Measurements from ENCODE around the gene B3GALT4.

The B3GALT4 gene

DNA sequence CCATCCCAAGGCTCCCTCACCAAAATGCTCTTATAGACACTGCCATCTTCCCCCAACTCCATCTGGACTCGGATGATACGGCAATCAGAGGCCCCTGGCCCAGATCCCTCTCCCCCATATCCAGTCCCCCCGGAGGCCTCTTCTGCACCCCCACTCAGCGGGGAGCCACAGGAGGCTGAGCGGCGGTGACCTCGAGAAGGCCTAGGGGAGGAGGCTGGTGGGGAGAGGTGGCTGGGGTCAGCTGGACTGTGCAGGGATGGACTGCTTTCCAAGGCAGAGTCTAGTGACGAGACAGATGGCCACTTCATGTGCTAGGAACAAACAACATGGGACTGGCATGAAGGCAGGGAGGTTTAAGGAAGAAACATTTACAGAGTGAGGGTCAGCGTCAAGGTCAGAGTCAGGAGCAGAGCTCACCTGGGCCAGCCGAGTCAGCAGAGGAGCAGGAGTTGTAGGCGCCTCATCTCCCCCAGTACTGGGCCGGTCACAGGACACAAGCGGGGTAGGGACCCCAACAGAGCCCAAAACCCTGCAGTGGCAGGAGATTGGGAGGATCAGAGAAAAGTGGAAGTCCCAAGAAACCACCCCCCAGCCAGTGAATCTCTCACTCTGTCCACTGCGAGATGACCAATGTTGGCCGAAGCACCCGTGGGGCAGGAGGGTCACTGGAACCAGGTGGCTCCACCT lies 16.2 kb downstream of the B3GALT4 start:
- no peak for DNase-seq

DNA sequence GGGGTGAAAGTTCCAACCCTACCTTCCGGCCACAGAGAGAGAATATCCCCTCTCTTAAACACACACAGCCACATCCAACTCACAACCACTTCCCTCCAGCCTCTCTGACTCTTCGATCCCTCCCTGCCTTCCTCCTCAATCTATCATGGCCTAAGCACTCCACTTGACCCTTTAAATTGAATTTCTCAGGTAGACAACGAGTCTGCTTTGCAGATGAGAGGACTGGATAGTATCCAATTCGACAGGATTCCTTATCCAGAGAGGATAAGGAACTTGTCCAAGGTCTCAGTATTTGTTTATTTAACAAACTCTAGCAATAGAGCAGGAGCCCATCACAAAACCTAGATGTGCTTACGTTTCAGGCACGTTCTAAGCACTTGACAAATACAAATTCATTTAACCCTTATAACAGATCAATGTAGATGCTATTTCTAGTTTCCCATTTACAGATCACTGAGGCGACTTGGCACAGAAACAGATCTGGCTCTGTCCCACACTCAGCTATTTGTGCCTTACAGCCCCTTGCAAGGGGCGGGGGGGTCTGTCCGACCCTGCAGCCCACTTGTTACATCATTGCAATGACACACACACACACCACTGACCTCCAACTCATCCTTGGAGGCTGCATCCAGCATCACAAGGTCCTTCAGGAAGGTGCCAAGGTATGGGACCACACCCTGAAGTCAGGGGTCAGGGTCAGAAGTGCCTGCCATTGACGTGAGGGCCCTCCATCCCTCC lies 17.3 kb downstream of the B3GALT4 start:
- no peak for DNase-seq

DNA sequence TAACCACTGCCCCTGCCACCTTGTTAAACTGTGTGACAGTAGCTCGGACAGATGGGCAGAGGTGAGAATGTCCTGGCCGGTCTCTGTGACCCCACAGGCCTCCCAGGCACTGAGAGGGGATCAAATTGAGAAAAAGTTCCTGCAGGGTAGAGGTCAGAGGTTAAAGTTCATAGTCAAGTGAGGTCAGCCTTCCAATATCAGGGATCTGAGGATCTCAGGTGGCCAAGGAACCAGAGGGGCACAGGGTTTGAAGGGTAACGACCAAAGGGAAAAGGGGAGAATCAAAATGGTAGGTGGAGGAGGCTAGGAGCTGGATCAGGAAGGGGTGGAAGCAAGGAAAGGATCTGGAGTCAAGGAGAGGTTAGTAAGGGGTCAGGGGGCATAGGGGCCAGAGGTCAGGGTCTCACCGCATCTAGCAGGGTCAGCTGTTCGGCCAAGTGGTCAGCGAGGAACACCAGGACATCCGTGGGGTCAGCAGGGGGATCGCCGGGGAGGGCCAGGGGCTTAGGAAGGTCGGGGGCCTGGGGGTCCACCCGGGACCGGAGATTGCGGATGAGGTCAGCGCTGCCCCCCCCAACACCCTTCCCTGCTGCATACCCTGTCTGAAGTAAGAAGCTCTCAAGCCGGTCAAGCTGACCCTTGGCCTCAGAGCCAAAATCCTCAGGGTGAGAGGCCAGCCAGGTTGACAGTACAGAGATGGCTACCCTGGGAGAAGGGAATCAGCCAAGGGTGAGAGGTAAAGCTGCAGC lies 18.9 kb downstream of the B3GALT4 start:
- no peak for DNase-seq

DNA sequence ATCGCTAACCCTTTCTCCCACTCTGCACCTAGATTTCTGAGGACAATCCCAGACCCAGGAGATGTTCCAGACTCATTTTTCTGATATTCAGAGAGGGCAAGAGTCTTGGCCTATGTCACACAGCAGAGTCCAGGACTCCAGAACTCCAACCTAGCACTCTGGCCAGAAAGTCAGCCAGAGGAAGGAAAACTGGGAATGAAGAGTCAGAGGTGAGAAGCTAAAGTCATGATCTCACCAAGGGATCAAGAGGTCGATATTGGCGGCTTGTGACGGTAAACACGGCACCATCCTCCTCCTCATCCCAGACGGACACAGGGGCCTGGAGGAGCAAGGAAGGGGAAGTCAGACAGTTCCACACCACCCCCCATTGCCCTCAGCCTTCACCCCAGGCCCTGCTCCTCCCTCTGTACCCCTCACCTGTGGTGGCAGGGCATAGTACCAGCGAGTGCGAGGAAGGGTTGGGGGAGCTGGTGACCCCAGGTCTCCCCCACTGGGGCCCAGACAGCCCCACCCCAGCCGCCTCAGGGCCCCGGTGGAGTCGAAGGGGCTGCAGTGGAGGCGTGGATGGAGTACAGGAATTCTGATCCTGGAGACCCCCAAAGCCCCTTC lies 20.0 kb downstream of the B3GALT4 start:
- no peak for DNase-seq

DNA sequence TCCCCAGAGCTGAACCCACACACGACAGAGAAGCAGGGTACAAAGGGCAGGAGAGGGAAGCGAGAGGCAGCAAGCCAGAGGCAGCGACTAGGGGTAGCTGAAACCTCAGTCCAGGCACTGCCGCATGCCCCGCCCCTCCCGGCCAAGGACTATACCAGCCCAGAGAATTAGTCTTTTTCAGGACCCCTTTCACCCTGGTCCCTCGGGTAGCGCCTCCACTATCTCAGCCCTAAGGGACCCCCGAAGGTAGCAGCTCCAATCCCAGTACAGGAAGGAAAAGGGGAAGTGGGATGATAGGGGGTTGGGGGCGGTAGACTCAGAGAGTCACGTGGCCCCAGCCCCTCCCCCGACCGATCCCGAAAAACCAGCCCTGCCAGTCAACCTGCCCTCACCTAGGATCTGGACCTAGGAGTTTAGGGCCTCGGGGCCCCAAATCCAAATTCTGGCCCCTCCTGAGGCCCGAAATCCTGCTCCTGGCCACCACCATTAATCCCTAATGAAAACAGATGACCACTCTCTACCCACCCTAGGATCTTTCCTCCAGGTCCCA lies 20.6 kb downstream of the B3GALT4 start:
- DNase-seq: no peak

DNA sequence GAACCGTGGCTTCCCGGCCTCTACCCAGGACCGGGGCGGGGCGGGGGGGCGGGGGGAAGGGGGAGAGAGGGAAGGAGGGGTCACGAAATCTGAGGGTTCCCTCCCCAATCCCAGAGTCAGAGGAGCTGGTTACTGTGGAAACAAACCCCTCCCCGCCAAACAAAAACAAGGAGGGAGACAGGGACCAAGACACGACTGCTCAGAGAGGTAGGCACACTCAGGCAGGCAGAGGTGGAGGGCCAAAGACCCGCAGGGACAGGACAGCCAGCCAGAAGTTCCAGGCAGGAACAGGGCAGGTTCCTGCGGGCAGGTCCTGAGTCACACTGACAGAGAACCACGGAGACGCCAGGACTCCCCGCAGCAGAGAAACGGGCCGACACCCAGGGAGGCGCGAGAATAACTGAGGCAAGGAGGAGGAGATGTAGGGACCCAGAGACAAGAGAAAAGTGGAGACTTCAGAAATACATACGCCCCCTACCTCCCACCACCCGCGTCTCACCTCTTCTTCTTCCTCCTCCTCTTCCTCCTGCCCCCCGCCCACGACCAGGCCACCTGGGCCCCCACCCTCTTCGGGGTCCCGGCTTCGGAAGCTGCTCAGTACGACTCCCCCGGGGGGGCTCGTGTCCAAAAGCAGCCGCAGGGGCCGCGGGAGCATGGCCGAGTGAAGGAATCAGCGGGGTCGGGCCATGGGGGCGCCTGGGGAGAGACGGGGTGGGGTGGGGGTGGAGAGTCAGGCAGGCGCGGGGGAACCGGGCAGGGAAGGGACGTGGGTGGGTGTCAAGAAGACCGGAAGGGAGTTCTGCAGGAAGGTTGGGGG lies 21.2 kb downstream of the B3GALT4 start:
- DNase-seq: peak; percentile 68

DNA sequence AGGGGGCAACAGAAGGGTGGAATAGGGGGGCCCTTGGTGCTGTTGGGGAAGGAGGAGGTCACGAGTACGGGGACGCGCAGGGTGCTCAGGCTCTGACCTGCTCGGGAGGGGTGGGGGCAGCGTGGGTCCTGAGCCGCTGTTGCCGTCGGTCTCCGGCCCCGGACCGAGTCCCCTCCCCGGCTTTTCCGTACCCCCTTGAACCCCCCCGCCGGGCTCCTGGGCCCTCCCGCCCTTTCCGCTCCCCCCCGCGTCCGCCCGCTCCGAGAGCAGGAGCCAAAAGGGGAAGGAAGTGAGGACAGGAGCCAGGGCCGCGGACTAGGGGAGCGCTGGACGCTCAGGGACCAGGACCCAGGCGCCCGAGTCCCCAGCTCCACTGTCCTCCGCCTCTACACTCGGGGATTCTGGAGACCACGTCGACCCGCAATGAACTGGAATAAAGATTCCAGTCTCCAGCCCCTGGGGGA lies 21.9 kb downstream of the B3GALT4 start, which contains the start of gene RGL2:
Gene RGL2 (minus strand): TSS at position 170 of the 464 bp plus-strand sequence. CDS start 332 bp downstream, outside the sequence.
- peak; percentile 60 for DNase-seq

DNA sequence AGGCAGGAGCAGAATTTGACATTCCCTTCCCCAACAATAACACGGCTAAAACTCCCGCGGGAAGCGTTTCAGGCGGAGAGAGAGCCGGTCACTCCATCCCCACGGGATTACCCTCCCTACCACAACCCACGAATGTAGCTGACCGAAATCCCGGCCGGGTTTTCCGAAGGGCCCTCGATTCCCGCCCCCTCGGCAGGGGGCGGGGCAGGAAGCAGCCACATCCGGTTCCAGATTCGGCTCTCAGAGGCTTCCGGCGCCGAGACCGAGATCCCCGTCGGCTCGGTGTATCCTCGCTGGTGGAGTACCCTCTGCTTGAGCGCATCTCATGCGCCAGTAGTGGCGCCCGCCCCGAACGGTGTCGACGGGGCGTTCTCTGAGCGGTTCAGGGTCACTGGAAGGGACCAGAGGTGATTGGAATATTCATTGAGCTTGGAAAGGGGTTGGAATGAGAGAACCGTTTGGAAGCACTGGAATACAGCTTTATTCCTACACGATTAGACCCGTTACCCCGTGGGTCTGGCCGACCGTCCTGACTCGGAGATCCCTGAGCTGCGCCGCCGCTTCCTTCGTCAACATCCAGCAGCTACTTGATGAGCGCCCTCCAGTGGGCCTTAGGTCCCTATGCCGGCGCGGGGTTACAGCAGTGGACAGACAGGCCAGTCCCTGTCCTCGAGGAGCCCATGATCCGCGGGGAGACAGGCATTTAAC lies 22.5 kb downstream of the B3GALT4 start:
- DNase-seq: peak; percentile 94

DNA sequence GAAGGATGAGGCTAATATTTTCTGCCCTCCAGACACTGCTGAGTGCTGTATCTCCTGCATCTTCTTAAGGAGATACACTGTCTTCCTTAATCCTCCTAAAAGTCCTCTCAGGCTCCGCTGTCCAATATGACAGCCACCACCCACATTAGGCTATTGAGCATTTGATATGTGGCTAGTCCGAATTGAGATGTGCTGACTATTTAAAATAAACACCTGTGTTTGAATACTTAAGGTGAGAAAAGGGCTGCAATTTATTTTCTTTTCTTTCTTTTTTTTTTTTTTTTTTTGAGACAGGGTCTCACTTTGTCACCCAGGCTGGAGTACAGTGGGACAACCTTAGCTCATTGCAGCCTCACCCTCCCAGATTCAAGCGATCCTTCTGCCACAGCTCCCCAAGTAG lies 25.0 kb downstream of the B3GALT4 start:
- no peak for DNase-seq

DNA sequence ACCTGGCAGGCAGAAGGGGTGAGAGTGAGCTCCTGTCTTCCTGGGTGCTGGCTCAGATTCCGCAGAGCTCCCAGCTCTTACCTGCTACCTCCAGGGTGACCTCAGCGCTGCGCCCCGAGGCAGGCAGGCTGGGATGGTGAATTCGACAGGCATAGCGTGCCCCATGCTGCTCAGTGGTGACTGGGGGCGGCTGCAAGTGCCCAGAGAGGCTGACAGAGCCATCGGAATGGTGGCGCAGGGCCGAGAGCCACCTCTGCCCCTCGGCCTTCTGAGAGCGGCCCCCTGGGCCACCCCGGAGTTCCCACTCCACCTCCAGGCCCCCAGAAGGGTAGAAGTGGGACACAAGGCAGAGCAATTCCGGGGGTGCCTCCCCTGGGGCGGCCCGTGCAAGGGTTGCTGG lies 27.3 kb downstream of the B3GALT4 start:
- no peak for DNase-seq

DNA sequence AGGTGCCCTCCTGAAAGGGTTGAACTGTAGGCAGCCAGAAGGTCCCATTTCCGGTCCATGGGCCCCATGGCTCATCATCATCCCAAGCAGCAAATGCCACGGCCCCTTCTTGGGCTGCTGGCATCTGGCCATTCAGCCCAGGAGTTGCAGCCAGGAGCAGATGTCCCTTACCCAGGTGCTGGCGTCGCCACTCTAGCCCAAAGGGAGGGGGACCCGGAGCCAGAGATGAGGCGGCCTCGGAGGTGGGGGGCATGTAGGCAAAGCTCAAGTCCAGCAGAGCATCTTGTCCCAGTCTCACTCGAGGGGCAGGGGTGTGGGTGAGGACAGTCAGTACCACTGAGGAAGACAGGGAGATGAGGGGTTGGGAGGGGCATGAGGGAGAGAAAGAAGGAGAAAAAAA lies 28.1 kb downstream of the B3GALT4 start:
- DNase-seq: no peak

DNA sequence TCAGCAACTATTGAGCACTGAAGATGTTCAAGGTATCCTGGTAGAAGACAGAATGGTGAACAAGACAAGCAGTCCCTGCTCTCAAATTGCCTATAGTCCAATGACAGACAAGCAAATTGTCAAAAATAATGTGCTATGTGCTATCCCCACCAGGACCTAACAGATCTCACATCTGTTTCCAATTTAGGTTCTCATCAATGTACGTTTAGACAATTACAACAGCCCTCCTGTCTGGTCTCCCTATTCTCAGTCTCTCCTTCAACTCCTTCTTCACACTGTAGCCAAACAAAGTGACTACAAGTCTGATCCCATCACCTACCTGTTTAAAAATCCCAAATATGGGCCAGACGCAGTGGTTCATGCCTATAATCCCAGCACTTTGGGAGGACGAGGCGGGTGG lies 29.4 kb downstream of the B3GALT4 start:
- DNase-seq: no peak

DNA sequence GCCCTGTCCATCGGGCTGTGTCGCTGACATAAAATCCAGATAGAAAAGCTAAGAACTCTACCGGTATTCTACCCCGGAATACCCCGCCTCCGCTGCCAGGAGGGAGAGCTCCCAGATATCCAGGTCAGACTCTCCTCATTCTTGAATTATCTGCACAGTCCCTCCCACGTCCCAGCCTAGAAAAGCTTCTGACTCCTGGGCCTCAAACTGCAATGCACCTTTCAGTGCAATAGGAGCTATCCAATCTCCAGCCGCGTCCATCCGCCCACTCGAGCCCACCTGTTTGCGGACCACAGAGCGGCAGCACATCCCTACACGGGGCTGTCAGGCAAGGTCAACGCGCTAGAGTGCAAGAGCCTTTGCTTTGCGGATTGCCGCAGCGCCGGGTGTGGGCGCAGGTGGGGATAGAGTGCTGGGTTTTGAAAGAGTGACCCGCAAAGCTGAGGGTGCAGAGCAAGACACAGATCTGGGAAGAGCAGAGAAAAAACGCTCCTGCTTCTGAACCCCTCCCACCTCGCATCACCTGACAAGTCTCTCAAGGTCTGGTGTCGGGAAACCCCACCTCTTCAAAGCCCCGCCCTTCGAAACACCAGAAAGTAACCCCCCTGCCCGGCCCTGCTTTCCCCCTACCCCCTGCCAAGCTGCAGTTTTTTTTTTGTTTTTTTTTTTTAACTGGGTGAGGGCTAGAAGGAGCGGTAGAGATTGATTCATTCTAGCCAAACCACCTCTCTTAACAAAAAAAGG lies 35.6 kb downstream of the B3GALT4 start:
- peak; percentile 85 for DNase-seq

DNA sequence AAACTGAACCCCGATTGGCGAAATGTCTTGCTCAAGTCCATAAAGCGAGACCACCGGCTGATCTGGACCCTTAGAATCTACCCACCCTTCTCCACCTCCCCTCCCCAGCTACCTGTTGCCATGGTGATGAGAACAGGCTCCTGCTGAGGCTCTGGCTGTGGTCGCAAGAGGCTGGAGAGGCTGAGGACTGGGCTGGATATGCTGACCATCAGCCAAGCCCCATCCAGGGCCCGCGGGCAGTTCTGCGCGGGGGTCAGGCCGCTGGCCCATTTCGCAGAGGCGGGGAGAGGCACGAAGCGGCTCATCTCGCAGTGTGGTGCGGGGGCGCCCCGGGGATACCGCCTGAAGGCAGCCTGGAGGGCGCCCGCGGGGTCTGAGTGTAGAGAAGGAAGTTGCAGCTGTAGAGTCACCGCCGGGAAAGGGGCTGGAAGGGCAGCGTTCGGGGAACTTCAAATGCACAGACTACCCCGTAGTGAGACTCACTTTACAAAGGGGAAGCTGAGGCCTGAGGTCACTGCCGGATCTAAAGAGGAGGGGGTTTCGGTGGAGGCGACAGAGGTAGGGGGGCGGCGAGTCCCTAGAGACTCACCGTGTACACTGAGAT lies 36.3 kb downstream of the B3GALT4 start:
- DNase-seq: peak; percentile 55

DNA sequence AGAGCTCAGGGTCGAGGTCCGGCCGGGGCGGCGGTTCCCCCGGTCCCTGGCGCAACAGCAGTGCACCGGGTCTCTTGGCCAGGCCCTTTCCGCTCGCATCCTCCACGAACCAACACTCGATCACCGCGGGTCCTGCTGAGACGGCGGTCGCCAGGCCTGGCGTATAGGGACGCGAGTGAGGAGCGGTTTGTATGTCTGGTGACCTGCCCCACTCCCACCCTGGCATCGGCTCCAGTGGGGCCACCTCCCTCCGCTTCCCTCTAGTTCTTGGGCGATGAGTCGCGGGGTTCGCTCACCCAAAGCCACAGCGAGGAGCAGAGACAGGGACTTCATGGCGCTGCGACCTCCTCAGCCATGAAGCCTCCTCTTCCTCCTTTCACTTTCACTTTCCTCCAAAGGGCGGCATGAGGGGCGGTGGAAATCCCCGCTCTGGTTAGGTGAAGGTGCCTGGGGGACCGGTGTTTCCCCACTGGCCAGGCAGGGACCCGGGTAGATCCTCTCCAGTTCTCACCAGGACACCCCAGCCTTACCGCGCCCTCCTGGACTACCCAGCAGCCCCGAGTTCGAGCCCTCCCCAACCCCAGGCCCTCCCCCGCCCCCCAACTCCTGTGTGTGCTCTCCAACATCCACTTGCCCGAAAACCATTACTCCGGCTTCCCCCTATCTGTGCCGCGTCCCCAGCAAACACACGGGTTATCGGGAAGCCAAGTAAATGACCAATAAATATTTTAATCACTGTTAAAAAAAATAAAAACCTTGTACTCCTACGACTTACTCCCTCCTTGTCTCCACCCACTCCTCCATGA lies 37.0 kb downstream of the B3GALT4 start, which contains the start of gene TAPBP:
Gene TAPBP (minus strand): TSS at position 370 of the 806 bp plus-strand sequence. CDS start 37 bp downstream, at position 333.
- DNase-seq: peak; percentile 88

DNA sequence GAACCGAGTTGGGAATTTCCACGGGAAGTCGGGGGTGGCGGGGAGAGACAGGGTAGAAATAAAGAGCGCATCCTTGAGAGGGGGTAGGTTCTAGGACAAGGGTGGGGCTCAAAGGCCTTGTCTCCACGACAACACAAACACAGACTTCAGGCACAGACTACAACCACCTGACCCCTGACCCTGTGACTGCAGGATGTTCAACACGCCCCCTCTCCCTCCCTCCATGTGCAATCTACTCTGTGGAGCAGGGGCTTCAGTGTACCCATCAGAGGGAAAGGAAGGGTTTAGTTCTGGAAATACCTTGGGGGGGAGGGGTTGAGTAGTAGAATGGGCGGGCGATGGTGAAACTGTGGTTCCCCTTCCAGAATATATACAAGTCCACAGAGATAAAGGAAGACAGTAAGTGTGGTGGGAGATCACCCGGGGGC lies 37.6 kb downstream of the B3GALT4 start:
- peak; percentile 70 for DNase-seq

DNA sequence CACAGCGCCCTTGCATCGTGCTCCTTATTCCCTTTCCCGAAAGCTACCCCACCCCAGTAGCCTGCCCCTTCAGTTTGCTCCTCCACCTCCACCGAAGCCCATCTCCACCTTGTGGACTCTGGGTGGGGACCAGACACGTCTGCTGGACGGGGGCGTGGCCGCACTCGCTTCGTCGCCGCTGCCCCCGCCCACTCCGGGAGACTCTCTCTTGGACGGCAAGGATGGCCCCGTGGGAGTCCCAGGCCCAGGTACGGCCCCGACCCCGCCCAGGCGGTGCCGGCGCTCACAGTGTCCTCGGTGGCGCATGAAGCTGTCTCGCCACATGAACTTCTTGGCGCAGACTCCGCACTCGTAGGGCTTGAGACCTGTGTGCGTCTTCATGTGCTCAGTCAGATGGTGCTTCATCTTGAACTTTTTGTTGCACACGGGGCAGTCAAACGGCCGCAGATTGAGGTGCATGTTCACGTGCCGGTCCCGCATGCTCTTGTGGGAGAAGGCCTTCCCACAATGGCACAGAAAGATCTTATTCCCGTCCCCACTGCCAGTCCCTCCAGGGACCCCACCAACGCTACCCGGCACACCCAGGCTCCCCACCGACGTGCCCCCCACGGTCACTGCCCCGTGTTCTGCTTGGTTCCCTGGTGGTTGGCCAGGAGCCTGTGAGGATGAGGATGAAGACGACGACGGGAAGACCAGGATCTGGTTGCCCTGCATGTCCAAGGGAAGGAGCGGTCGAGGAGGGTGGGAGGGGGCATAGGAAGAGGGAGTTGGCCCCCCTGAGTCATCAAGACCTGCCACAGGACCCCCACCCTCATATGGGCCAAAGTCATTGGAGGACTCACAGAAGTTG lies 38.2 kb downstream of the B3GALT4 start:
- DNase-seq: no peak

Data from stimulated activated CD4-positive, alpha-beta T cell treated with anti-CD3 and anti-CD28 coated beads, Interleukin-4, amount 100 ng/mL, for 24 hours (primary cell).